CD4-positive, alpha-beta T cell (primary cell): ENCODE data around the gene OCIAD1. TPM values are rescaled to one million over a fixed set of nuclear protein-coding genes. Genes with fewer than 3 reads are reported as not detected.

ENCODE experiments used
- ATAC-seq: fragments of 200-7000 bp; cut with Tn5 transposase; one replicate; pipeline ENCODE4 v1.10.0; 2022; ENCODE audit warnings: mild to moderate bottlenecking; ENCODE audit not compliant: poor library complexity
- CTCF ChIA-PET: fragments of 350-600 bp; sonication (Branson Sonifier 250); formaldehyde crosslinking; loops from one replicate; lab custom pipeline; 2021; ENCODE audit warnings: antibody characterized with exemption, inconsistent platforms; lab: Charles Lee
- POLR2A ChIA-PET: fragments of 350-600 bp; sonication (Branson Sonifier 250); formaldehyde crosslinking; loops from one replicate; lab custom pipeline; 2021; ENCODE audit warnings: antibody characterized with exemption, inconsistent platforms; lab: Charles Lee
- DNase-seq, 14 experiments: peaks; one replicate each; pipeline ENCODE4 v3.0.0-alpha.2; 2013 to 2020; ENCODE audit warnings: mixed read lengths in 2 of 14
- H3K27ac ChIP-seq, 2 donors: one replicate each; pipeline versions ENCODE4 v1.5.1 to v1.7.0; 2013; ENCODE audit warnings: low read length in 2 of 2, low read depth in 1 of 2, mild to moderate bottlenecking in 1 of 2
- H3K27me3 ChIP-seq, 2 experiments: 1 replicate in 1 of 2; 2 replicates in 1 of 2; pipeline versions ENCODE4 v1.6.1 to v1.7.0; 2013; ENCODE audit warnings: low read length in 2 of 2, control low read depth in 1 of 2, mild to moderate bottlenecking in 1 of 2, moderate library complexity in 1 of 2; ENCODE audit not compliant: insufficient read depth in 2 of 2, control insufficient read depth in 1 of 2
- H3K36me3 ChIP-seq: one replicate; pipeline ENCODE4 v1.6.1; 2013; ENCODE audit warnings: low read length, control low read depth; ENCODE audit not compliant: insufficient read depth
- H3K4me1 ChIP-seq: one replicate; pipeline ENCODE4 v1.6.1; 2013; ENCODE audit warnings: low read length, control low read depth; ENCODE audit not compliant: insufficient read depth
- H3K4me3 ChIP-seq: one replicate; pipeline ENCODE4 v1.5.1; 2013; ENCODE audit warnings: mild to moderate bottlenecking, low read length, moderate library complexity
- H3K9me3 ChIP-seq, 2 experiments: 1 replicate in 1 of 2; 2 replicates in 1 of 2; pipeline versions ENCODE4 v1.6.1 to v1.7.0; 2013; ENCODE audit warnings: low read length in 2 of 2, mild to moderate bottlenecking in 2 of 2, control low read depth in 1 of 2, moderate library complexity in 1 of 2; ENCODE audit not compliant: control insufficient read depth in 1 of 2, insufficient read depth in 1 of 2
- H3K27ac Mint-ChIP-seq: one replicate; pipeline ENCODE4 v1.8.0; 2020; ENCODE audit warnings: mixed read lengths
- H3K27me3 Mint-ChIP-seq: one replicate; pipeline ENCODE4 v1.8.0; 2021; ENCODE audit warnings: mixed read lengths
- H3K36me3 Mint-ChIP-seq: one replicate; pipeline ENCODE4 v1.8.0; 2021; ENCODE audit warnings: low read depth, mixed read lengths
- H3K4me1 Mint-ChIP-seq: one replicate; pipeline ENCODE4 v1.8.0; 2021; ENCODE audit warnings: low read depth, mixed read lengths
- H3K4me3 Mint-ChIP-seq: one replicate; pipeline ENCODE4 v1.8.0; 2020; ENCODE audit warnings: mild to moderate bottlenecking, mixed read lengths
- H3K9me3 Mint-ChIP-seq: one replicate; pipeline ENCODE4 v1.8.0; 2020; ENCODE audit warnings: mixed read lengths
- CTCF ChIP-seq: fragments of 200-600 bp; IDR thresholded peaks from one replicate; pipeline ENCODE4 v1.8.0; 2022; ENCODE audit warnings: antibody characterized with exemption, mild to moderate bottlenecking
- intact Hi-C, 2 experiments: fragments of 100-400 bp; cut with DNase I in 1 of 2; cut with micrococcal nuclease in 1 of 2; formaldehyde crosslinking; loops; one replicate each; pipeline versions ENCODE4 v1.15.1 to v1.9.0; 2023 to 2025; cut with DNase I, micrococcal nuclease
- total RNA-seq, 174 experiments: library from RNA in 2 of 174; stranded (reverse) in 2 of 174; gene quantifications; one replicate each; pipeline ENCODE4 v1.2.3 and lab custom pipeline; 2021 to 2026

The OCIAD1 gene
- total RNA-seq, 2 experiments from 2014 or later: 85.7 to 89.9 TPM

GRCh38 chr4:48785302-48785701 is 45.6 kb upstream of the OCIAD1 start:
- DNase-seq (no peak), ATAC-seq (no peak)
- no peaks in the 10 kb centered on the region for H3K9me3 Mint-ChIP-seq
- ChIA-PET CTCF (no interaction called here), POLR2A (no interaction called here)
- H3K4me3 Mint-ChIP-seq: no peak overlapping the region
- peaks cover 3% of the 10 kb centered on the region for H3K36me3 Mint-ChIP-seq
- Histone ChIP-seq H3K27me3 (no peaks in the 10 kb centered on the region), H3K27ac (no peak overlapping the region), H3K36me3 (no peaks in the 10 kb centered on the region), H3K9me3 (no peaks in the 10 kb centered on the region), H3K4me3 (no peak overlapping the region), H3K4me1 (peaks cover 5% of the 10 kb centered on the region)
- no peak for TF ChIP-seq CTCF
- intact Hi-C loops: loop anchor here in 1 of 2 experiments (10.0 kb wide), 1 partner anchor 441 kb away; the partner anchor contains the start of gene SLAIN2
- no peaks in the 10 kb centered on the region for H3K27me3 Mint-ChIP-seq
- H3K27ac Mint-ChIP-seq: no peak overlapping the region
- peaks cover 14% of the 10 kb centered on the region for H3K4me1 Mint-ChIP-seq

- no peaks in the 10 kb centered on the region for H3K36me3 ChIP-seq
- ChIA-PET CTCF (no interaction called here), POLR2A (no interaction called here)
- ATAC-seq (no peak), DNase-seq (no peak)
- H3K27ac Mint-ChIP-seq: no peak overlapping the region
- H3K4me1 Mint-ChIP-seq: peaks cover 3% of the 10 kb centered on the region
- TF ChIP-seq CTCF: no peak
- H3K9me3 ChIP-seq: no peaks in the 10 kb centered on the region
- no peaks in the 10 kb centered on the region for H3K27me3 ChIP-seq
- no peak overlapping the region for H3K4me3 Mint-ChIP-seq
- H3K4me1 ChIP-seq: no peaks in the 10 kb centered on the region
- H3K27me3 Mint-ChIP-seq: no peaks in the 10 kb centered on the region
- H3K9me3 Mint-ChIP-seq: no peaks in the 10 kb centered on the region
- no peaks in the 10 kb centered on the region for H3K36me3 Mint-ChIP-seq
- intact Hi-C loops: loop anchor here in 1 of 2 experiments (10.0 kb wide), 1 partner anchor 442 kb away; the partner anchor contains the start of gene SLAIN2
- H3K4me3 ChIP-seq: no peak overlapping the region
- H3K27ac ChIP-seq: no peak overlapping the region
These were observed 44.3 kb upstream of the OCIAD1 start for GRCh38 chr4:48786549-48786948.

GRCh38 chr4:48787056-48787455 is 43.8 kb upstream of the OCIAD1 start:
- Histone ChIP-seq H3K27me3 (no peaks in the 10 kb centered on the region), H3K27ac (no peak overlapping the region), H3K4me3 (no peak overlapping the region), H3K4me1 (no peaks in the 10 kb centered on the region), H3K36me3 (no peaks in the 10 kb centered on the region), H3K9me3 (no peaks in the 10 kb centered on the region)
- ChIA-PET POLR2A (no interaction called here), CTCF (no interaction called here)
- H3K9me3 Mint-ChIP-seq: no peaks in the 10 kb centered on the region
- no peak for TF ChIP-seq CTCF
- no peaks in the 10 kb centered on the region for H3K27me3 Mint-ChIP-seq
- H3K36me3 Mint-ChIP-seq: no peaks in the 10 kb centered on the region
- no peak overlapping the region for H3K27ac Mint-ChIP-seq
- intact Hi-C loops: loop anchor here in 1 of 2 experiments (10.0 kb wide), 1 partner anchor 442 kb away; the partner anchor contains the start of gene SLAIN2
- no peaks in the 10 kb centered on the region for H3K4me1 Mint-ChIP-seq
- DNase-seq (no peak), ATAC-seq (no peak)
- no peak overlapping the region for H3K4me3 Mint-ChIP-seq
